ENCODE data around the gene FOXO6. TPM values are rescaled to one million over a fixed set of nuclear protein-coding genes. Genes with fewer than 3 reads are reported as not detected.

Gene FOXO6
- total RNA-seq, 1 donor from 2014 or later = 0.38 TPM

DNA sequence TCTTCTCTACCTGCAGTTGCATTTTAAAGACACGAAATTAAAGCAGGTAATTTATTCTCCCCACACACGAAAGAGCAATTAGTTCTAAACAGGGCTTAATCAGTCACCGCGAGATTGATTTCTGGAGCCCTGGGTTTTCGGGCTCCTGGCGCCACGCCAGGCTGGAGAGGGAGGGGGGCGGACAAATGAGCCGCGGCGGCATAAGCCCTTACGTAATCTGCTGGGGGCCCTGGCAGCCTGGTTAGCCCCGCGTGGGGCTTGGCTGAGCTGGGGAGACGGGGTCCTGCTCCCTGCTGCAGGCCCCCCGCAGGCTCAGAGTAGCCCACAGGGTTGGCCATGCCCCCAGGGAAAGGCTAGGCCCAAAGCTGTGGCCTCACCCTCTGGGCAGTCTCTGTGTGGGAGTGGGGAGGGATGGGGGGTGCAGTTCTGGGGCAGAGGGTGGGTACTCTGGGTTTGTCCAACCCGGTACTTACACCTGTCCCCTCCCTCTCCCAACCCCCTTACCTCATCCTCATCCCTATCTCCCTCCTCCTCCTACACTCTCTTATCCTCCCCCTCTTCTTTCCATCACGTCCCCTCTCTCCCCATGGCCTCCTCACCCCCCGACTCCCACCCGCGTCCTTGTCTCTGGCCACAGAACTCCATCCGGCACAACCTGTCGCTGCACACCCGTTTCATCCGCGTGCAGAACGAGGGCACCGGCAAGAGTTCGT, 19.9 kb downstream of the FOXO6 start:
- peak; percentile 26 for ATAC-seq
- no peak for DNase-seq (ENCODE audit: low spot score)

DNA sequence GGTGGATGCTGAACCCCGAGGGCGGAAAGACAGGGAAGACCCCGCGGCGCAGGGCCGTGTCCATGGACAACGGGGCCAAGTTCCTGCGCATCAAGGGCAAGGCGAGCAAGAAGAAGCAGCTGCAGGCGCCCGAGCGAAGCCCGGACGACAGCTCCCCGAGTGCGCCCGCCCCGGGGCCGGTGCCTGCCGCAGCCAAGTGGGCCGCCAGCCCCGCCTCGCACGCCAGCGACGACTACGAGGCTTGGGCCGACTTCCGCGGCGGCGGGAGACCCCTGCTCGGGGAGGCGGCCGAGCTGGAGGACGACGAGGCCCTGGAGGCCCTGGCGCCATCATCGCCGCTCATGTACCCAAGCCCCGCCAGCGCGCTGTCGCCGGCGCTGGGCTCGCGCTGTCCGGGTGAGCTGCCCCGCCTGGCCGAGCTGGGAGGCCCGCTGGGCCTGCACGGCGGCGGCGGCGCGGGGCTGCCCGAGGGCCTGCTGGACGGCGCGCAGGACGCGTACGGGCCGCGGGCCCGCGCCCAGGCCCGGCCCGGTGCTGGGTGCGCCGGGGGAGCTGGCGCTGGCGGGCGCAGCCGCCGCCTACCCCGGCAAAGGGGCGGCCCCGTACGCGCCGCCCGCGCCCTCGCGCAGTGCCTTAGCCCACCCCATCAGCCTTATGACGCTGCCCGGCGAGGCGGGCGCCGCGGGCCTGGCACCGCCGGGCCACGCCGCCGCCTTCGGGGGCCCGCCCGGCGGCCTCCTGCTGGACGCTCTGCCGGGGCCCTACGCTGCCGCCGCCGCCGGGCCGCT, 20.7 kb downstream of the FOXO6 start:
- DNase-seq (ENCODE audit: low spot score) = no peak
- peak; percentile 48 for ATAC-seq

DNA sequence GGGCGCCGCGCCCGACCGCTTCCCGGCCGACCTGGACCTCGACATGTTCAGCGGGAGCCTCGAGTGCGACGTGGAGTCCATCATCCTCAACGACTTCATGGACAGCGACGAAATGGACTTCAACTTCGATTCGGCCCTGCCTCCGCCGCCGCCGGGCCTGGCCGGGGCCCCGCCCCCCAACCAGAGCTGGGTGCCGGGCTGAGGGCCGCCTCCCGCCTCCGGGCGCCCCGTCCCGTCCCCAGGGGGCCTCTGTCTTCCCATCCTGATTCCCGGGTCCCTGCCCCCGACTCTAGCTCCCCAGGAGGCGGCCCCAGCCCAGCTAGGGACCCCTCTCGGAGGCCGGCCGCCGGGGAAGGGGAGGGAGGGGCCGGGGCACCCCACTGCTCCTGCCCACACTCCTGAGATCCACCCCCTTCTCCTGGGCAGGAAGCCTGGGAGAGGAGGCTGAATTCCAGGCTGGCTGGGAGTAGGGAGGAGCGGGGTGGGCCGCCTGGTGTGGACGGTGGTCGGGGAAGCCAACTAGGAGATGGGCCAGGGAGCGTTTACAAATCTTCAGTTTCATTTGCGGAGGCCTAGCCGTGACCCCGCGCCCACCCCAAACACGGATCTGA, 21.4 kb downstream of the FOXO6 start:
- ATAC-seq (peak; percentile 54), DNase-seq (ENCODE audit: low spot score) (no peak)

DNA sequence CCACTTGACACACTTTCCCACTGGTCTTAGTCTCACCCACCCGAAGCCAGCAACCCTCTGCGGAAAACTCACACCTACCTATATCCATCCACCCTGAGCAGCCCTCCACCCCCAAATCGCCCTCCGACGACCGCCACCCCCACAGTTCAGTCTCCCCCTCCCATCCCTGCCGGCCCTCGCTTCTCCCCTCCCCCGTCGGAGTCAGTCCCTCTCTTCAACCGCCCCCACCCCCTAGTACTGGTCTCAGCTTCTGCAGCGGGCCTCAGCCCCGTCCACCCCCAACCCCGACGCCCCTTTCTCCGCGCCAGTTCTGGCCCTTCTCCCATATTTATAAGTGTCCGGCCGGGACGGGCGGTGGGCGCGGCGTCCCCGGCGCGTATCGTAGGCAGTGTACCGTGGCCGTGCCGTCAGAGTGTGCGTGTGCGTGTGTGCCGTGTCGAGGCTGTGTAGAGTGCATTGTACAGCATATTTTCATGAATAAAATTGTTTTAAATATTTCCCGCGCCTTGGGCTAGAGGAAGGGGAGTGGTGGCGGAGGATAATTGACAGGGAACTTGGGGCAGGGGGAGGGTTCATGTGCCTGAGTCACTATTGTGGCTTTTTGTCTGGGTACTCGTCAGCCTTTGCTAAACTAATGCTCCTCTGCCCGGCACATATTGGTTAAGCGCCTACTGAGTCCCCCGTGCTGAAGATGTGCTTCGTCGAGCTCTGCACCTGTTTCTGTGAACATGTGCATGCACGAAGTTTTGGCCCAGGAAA, 22.0 kb downstream of the FOXO6 start:
- no peak for DNase-seq (ENCODE audit: low spot score)

DNA sequence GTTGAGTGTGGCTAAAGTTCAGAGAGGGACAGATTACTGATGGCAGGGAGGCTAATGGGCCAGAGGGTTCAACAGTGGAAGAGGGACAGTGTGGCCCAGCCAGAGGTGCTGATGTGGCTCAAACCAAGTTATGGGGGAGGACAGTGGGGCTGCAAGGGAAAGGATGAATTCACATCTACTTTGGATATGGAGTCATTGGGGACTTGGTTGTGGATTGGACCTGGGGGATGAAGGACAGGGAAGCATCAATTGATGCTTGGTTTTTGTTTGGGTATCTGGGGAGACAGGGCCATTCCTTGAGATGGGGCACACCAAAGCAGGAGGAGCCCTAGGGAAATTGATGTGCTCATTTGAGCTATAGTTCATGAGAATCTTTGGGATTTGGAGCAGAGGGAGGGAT, 23.3 kb downstream of the FOXO6 start:
- DNase-seq (ENCODE audit: low spot score) (no peak), ATAC-seq (no peak)

More for the DNA sequence above, 22.0 kb downstream of the FOXO6 start:
- no peak for ATAC-seq

DNA sequence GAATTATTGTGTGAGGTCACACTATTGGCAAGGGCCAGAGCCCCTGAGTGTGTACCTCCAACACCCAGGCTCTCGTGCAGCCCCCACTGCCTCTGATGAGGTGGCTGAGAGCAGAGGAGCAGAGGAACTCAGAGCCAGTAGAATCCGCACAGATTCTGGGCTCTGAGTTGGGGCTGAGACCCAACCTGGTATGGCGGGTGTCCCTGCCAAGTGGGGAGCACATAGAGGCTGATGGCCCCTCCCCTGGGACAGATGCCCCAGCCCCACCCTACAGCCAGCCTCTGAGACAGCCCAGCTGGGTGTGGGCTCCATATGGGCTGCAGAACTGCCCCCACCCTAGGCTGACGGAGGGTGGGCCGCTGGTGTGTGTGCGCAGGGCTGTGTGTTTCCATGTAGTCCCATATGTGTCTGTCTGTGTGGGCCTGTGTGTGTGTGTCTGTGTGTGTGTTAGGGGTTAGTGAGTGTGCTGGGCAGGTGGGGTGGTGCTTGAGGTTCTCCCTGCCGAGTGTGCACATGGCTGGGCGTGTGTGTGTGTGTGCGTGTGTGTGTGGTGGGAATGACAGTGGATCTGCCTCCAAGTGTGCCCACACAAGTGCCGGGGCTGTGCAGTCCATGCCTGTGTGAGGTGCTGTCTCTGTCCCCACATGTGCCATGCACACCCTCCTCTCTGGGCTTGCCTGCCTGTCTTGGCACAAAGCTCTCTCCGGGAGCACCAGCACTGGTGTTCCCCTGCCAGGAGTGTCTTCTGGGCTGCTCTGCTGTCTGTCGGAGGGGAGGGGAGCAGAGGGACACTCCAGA, 24.4 kb downstream of the FOXO6 start:
- ATAC-seq = no peak

DNA sequence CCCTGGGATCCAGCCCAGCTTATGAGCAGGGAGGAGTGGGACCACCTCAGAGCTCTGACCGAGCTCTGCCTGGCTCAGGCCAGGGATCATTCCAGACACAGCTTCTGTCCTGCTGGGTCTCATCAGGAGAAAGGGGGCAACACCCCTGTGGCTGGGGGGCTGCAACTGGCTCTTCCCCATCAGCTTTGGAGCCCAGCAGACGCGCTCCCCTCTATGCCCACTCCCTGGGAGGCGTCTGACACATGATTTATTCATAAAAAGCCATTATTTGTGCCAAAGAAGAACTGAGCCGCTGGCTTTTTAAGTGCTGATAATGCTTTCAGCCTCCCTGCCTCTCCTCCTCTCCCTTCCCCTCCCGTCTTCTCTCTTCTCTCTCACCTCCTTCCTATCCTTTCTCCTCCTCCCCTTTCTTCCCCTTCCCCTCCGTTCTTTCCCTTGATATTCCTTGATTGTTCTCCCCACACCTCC, 25.0 kb downstream of the FOXO6 start:
- DNase-seq (ENCODE audit: low spot score) (no peak), ATAC-seq (no peak)

More for the DNA sequence above, 24.4 kb downstream of the FOXO6 start:
- DNase-seq (ENCODE audit: low spot score) = no peak

DNA sequence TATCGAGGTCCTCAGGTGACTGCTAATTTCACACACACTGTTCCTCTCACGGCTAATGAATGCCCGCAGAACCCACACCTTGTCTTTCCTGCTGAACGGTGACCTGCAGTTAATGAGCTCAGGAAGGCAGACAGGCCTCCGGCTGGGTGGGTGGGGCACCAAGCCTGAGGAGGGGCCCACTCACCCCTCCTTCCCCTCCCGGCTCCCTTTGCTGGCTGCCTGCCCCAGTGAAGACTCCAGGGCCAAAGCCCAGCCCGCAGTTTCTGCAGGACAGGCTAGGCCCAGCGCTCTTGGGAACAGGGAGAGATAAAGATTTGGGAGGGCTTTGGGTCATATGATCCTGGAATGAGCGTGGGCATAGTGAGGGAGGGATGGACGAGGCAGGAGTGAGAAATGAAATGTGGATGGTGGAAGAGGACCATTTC, 26.4 kb downstream of the FOXO6 start:
- DNase-seq (ENCODE audit: low spot score) (no peak), ATAC-seq (peak; percentile 49)

DNA sequence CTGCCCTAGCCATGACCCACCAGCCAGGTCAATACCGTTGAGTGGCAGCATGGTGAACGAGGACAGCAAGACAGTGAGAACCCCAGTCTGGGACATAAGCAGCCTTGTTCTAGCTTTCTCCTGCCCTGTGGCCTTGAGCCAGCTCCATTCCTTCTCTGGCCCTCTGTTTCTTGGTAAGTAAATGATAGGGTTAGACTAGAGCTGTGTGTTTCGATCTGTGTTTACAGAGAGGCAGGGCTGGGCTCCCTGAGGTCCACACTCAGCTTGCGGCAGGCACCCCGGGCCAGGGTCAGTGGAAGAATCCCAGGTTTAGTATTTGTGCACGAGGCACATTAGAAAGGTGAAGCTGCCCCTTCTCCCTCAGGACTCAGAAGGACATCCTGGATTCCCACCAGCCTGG, 27.3 kb downstream of the FOXO6 start:
- DNase-seq (ENCODE audit: low spot score) = no peak
- no peak for ATAC-seq

DNA sequence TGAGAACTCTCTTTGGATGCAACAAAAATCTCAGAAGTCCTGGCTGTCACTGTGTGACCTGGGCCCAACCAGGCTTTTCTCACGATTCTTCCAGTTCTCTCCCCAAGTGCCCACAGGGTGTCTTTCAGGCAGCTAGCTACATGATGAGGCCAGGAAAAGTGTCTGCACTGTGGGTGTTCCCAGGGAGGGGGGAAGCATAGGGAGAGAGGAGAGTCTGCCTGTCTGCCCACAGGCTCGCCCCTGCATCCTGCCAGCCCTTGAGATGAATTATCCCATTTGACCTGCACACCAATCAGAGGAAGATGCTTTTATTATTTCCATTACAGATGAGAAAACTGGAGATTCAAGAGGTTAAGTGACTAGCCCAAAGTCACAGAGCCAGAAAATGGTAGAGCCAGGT, 27.8 kb downstream of the FOXO6 start:
- ATAC-seq (no peak), DNase-seq (ENCODE audit: low spot score) (no peak)

DNA sequence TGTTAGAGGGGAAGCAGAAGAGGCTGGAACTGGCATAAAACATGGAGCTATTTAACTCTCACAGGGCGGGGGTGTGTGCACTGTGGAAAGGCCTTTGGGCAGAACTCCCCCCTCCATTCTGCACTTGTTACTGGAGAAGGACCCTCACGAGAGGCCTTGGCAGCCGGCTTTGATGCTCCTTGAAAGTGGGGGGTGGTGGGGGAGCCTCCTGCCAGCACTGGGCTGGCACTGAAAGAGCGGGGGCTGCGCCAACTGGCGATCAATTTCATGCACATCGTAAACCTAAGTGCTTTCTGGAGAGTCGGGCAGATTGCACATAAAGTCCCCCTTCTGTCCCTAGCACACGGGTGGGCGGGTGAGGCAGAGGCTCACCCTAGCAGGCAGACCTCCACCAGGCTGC, 28.9 kb downstream of the FOXO6 start:
- DNase-seq (ENCODE audit: low spot score) (no peak), ATAC-seq (no peak)

DNA sequence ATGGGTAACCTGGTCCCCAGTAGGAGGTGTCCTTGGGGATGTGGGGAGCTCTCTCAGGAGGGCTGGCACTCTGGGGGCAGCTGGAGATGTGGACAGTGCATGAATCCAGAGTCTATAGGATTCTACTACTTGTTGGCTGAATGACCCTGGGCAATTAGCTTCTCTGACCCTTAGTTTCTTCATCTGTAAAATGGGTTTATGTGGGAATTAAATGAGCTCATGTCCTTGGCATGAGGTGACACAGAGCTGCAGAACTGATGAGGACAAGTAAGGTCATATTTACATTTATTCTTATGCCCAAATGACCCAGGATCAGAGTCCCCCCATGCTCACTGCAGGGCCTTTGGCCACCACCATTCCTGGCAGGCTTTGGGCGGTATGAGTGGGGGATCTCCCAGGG, 29.3 kb downstream of the FOXO6 start:
- ATAC-seq (no peak), DNase-seq (ENCODE audit: low spot score) (no peak)

DNA sequence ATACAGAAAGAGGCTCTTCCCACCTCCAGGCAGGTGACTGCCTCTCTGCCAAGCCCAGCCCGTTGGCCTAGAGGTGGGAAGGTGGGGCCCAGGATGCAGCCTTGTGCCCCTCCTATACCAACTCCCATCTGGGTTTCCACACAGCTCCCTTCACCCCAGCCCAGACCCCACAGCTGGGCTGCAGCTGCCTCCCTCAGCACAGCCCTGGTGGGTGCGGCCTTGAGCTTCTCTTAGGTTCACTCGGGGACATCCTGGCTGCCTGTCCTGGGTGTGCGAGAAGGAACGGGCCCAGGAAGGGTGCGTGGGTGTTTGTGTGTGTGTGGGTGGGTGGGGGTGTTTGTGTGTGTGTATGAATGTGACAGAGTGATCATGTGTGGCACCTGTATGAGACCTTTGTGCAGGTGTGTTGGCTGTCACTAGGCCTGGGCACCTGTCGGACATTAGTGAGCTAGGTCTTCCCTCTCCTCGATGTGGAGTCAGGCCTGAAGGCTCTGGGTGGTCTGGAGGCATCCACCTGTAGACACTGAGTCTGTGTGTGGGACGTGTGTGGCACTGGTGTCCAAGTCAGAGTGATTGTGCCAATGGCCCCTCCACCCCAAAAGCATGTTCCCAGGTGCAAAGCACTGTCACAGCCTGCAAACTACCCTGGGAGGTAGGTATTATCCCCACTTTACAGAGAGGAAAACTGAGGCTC, 30.7 kb downstream of the FOXO6 start:
- ATAC-seq = no peak

DNA sequence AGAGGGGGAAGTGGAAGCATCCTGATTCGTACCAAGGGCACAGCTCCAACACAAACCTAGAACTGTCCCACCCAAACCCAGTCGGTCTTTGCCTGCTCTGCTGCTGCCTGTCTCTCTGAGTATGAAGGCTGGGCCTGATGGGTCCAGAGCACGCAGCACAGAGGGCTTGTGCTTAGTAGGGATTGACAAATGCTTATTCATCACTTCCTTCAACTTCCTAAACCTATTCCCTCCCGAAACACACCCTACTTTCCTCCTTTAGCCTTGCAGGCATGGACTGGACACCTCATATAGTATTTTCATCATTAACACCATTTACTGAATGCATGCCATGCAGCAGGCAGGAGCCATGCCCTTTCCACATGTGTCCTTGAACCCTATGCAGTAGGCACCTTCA, 31.3 kb downstream of the FOXO6 start:
- ATAC-seq = no peak
- DNase-seq (ENCODE audit: low spot score) = no peak

More for the DNA sequence above, 30.7 kb downstream of the FOXO6 start:
- no peak for DNase-seq (ENCODE audit: low spot score)

DNA sequence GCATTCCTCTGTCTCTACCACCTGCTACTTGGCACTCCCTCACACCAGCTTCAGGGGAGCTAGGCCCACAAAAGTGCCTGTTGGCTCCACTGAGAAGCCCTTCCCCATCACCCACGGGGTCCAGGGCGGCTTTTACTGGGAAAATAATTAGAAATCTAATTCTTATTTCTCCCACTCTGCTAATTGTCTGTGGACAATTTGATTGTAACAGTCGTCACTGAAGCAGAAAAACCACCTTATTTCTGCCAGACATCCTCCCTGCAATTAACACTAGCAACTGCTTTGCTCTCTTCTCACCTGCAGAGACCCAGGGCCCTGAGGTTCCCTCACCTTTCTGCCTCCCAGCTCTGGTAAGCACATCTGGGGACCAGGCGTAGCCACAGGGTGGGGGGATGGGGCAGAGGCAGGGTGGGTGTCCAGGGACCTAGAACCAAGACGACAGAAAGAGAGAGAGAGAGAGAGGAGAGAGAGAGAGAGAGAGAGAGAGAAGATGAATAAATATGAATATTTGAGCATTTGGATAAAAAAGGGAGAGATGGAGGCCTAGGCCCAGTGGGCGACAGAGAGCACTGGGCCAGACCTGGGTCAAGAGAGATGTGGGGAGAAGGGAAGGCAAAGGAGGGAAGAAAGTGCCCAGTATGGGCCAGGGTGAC, 32.6 kb downstream of the FOXO6 start:
- no peak for DNase-seq (ENCODE audit: low spot score)
- ATAC-seq = no peak

DNA sequence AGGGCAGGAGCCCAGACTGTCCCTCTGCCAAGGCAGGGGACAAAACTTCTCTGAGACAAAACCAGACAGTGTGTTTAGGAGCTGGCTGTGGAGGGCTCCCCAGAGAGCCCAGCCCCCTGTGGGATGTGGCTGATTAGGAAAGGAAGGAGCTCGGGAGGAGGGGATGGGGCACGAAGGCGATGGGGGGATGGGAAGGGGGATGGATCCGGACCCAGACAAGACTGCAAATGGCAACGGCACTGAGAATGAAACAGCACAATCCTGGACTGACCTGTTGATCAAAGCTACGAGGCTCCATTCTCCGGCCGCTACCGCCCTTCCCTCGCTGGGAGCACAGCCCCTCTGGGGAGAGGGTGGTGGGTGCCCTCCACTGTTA, 33.1 kb downstream of the FOXO6 start:
- DNase-seq (ENCODE audit: low spot score) (no peak), ATAC-seq (no peak)

DNA sequence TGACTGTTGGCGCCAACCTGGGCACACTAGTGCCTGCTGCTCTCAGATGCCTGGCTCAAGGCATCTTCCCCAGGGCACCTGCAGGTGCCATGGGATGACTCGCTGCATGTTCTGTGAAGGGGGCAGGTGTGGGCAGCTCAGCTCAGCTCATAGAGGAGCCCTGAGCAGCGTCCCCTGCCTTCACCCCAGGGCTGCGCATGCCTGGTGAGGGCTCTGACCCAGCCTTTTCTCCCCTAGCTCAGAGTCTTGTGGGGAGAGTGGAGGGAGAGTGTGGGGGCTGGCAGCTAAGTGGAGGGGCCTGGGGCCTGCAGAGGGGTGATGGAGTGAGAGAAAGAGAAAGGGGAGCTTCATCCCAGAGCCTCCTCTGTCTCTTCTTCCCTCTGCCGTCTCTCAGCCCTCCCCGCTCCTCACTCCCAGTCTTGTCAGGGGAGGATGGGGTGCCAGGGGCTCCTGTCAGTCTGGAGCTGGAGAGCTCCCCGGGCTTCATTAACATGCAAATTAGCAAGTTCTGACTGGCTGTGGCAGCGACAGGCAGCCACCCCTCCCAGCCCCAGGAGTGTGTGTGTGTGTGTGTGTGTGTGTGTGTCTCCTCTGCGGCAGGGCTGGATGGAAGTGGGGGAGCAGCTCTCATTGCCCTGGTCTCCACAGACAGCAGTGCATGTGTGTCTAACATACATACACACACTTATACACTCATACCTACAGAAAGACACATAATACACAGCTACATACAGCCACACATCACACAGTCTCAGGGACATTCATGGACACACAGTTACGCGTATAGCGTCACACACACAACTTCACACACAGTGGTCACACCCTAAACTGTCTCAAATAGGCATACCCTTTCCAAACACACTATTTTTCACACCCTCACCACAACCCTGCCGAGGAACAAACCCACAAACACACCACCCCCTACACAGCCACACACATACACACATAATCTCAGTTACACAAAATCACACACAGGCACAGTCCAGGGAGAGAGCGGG, 34.0 kb downstream of the FOXO6 start:
- no peak for DNase-seq (ENCODE audit: low spot score)

DNA sequence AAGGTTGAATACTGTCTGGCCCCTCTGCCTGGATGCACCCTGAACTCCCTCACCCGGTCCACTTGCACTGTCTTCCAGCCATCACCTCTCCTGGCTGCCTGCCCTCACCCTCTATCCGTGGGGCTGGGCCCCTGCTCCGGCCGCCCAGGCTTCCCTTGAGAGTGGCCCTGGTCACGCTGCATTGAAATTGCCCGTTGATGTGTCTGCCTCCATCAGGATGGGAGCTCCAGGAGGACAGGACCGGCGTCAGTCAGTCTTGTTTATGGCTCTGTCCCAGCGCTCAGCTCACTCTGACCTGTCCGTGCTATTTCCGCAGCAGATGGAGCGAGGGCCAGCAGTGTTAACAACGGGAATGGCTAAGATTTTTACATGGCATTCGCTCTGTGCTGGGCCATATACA, 34.9 kb downstream of the FOXO6 start:
- DNase-seq (ENCODE audit: low spot score) = no peak

More for the DNA sequence above, 34.0 kb downstream of the FOXO6 start:
- no peak for ATAC-seq

More for the DNA sequence above, 34.9 kb downstream of the FOXO6 start:
- ATAC-seq = no peak
